Osteocyte (in vitro differentiated cells): Measurements from ENCODE around the gene ETV3L. TPM values are rescaled to one million over a fixed set of nuclear protein-coding genes. Genes with fewer than 3 reads are reported as not detected.

Experiments
- total RNA-seq: library from RNA; stranded (reverse); gene quantifications from 2 replicates; pipeline ENCODE4 v1.2.1, GENCODE V29; 2021

ETV3L gene
- total RNA-seq, 1 donor from 2014 or later, result not detected

Other genes starting within 250 kb of the ETV3L start
- gene INSRR, start 240.7 kb downstream of the ETV3L start, total RNA-seq, result 0.08 and 0.21 TPM in 2 replicates
- gene NTRK1, start 238.9 kb downstream of the ETV3L start, total RNA-seq, result not detected in 2 replicates
- gene PEAR1, start 206.1 kb downstream of the ETV3L start, total RNA-seq, result 27.4 and 28.2 TPM in 2 replicates
- 0.18 and 0.35 TPM in 2 replicates for gene LRRC71, start 179.2 kb downstream of the ETV3L start, total RNA-seq
- gene ARHGEF11, start 54.1 kb downstream of the ETV3L start, total RNA-seq, result 42.2 and 42.7 TPM in 2 replicates
- gene ETV3, start 38.6 kb upstream of the ETV3L start, total RNA-seq, result 27.7 and 28.5 TPM in 2 replicates